LNCaP clone FGC (cell line): ENCODE results near the gene LRRC43.

Experiments used
- DNase-seq: peaks from one replicate; pipeline ENCODE4 v3.0.0-alpha.2; 2011; ENCODE audit warnings: low read depth
- H3K4me3 ChIP-seq: 2 replicates; pipeline ENCODE4 v1.5.1; 2011; ENCODE audit warnings: mild to moderate bottlenecking, low read depth, low read length, control low read depth
- CTCF ChIP-seq: IDR thresholded peaks from 2 replicates; pipeline ENCODE4 v1.5.1; 2012; ENCODE audit warnings: mild to moderate bottlenecking; ENCODE audit not compliant: control insufficient read depth, insufficient read depth; ENCODE audit errors: extremely low read depth

LRRC43 gene

DNA sequence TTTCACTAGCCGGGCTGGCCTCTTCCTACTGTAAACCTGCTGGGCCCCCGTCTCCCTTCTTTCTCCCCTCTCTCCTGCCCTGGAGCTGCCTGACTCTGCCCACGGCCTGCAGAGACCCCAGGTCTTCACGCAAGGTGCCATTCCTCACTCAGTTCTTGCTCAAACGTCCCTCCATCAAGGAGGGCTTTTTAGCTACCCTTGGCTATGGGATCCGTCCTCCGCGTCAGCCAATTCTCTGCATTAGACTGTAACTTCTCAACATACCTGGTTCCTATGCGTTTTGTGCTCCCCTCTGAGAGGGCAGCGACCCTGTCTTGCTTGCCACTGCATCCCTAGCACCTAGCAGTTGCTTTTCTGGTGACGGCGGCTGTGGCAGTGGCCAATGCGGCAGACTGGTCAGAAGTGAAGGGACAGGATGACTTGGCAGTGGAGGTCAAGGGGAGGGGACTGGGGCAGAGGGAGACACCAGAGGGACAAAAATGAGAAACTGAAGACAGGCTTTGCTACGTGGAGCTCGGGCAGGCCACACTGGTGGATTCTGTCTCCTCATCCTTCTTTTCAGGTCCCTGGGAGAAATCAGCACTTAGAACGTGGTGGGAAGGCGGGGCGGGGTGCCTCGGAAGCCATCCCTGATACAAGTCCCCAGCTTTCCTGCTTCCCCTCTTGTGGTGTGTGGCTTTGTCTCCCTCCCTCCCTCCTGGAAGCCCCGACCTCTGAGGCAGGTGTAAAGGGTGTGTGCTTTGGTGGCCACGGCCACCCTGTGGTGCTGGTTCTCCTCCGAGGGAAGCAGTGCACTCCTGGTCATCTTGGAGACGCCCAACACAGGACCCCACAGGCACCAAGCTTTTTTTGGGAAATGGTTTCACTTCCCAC, 22.4 kb downstream of the LRRC43 start:
- DNase-seq = no peak
- no peak for TF ChIP-seq CTCF
- no peak overlapping the region for H3K4me3 ChIP-seq

DNA sequence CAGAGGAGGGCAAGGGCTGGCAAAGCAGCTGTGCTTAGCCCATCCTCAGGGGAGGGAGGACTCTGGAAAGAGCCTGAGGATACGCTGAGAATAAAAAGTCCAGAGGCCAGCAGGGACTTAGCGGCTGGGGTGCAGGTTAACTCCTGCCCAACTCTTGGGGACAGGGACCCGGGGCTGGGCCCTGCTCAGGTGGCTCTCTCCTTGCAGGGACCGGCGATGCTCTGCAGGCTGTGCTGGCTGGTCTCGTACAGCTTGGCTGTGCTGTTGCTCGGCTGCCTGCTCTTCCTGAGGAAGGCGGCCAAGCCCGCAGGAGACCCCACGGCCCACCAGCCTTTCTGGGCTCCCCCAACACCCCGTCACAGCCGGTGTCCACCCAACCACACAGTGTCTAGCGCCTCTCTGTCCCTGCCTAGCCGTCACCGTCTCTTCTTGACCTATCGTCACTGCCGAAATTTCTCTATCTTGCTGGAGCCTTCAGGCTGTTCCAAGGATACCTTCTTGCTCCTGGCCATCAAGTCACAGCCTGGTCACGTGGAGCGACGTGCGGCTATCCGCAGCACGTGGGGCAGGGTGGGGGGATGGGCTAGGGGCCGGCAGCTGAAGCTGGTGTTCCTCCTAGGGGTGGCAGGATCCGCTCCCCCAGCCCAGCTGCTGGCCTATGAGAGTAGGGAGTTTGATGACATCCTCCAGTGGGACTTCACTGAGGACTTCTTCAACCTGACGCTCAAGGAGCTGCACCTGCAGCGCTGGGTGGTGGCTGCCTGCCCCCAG, 23.4 kb downstream of the LRRC43 start:
- no peak overlapping the region for H3K4me3 ChIP-seq
- TF ChIP-seq CTCF = no peak
- DNase-seq = no peak

DNA sequence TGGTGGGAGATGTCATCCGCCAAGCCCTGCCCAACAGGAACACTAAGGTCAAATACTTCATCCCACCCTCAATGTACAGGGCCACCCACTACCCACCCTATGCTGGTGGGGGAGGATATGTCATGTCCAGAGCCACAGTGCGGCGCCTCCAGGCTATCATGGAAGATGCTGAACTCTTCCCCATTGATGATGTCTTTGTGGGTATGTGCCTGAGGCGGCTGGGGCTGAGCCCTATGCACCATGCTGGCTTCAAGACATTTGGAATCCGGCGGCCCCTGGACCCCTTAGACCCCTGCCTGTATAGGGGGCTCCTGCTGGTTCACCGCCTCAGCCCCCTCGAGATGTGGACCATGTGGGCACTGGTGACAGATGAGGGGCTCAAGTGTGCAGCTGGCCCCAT, 24.1 kb downstream of the LRRC43 start:
- TF ChIP-seq CTCF = no peak
- no peak for DNase-seq
- H3K4me3 ChIP-seq = no peak overlapping the region

GRCh38 chr12:122207391-122207790, 24.5 kb downstream of the LRRC43 start:
- no peak overlapping the region for H3K4me3 ChIP-seq
- no peak for TF ChIP-seq CTCF
- no peak for DNase-seq

DNA sequence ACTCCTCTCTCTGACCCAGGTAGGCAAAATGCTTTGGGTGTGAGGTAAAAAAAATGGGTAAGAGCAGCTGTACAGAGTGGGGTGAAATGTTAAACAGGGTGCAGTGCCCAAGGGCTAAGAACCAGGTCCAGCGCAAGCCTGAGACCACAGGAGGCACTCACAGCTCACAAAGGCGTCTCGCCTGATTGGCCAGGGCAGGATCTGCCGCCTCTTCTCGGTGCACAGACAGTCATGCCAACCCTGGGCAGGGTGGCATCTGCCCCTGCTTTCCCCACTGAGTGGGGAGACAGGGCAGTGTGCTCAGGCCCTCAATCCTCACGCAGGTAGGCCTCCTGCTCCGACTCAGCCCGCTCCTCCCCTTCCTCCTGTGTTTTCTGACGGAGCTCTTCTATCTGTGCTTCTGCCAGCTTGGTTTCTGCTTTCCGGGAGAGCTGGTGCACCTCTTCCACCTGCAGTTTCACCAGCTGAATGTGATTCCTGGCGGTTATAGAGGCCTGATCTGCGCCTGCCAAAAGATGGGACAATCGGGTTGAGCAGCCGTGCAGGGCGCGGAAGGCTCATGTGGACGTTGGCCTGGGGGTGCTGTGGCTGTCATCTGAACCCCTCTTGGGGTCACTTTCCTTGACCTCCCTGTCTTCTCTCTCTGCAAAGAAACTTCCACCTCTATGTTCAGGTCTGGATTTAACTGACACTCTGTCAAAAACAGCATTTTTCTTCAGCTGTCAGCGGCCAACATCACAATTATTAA, 25.3 kb downstream of the LRRC43 start:
- no peak for DNase-seq
- TF ChIP-seq CTCF = no peak
- no peak overlapping the region for H3K4me3 ChIP-seq

- no peak for TF ChIP-seq CTCF
- no peak for DNase-seq
- no peak overlapping the region for H3K4me3 ChIP-seq
These were observed 32.8 kb downstream of the LRRC43 start for GRCh38 chr12:122215771-122216170.
